HTR-8/SVneo (cell line): ENCODE measurements around the gene DPH6.
"Not testable (repeated sequence)": the region's sequence is repeated elsewhere in the genome, so short reads cannot be mapped to it uniquely, and the experiment has no call there.

ENCODE experiments used
- DNase-seq: peaks from one replicate; pipeline ENCODE4 v3.0.0; 2011; ENCODE audit warnings: low spot score, mixed read lengths; ENCODE audit not compliant: insufficient read length
- FAIRE-seq: peaks from 2 replicates; lab custom pipeline; 2011; peaks lifted over from hg19 to GRCh38; lab: Jason Lieb, UNC

Gene DPH6, protein sequence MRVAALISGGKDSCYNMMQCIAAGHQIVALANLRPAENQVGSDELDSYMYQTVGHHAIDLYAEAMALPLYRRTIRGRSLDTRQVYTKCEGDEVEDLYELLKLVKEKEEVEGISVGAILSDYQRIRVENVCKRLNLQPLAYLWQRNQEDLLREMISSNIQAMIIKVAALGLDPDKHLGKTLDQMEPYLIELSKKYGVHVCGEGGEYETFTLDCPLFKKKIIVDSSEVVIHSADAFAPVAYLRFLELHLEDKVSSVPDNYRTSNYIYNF

GRCh38 chr15:35545824-35546510 is at the start of gene DPH6:
Gene DPH6 (minus strand): TSS chr15:35546165. CDS start chr15:35546141, 24 bp downstream.
- DNase-seq: peak; percentile 61
- peak; percentile 86 for FAIRE-seq

DNA sequence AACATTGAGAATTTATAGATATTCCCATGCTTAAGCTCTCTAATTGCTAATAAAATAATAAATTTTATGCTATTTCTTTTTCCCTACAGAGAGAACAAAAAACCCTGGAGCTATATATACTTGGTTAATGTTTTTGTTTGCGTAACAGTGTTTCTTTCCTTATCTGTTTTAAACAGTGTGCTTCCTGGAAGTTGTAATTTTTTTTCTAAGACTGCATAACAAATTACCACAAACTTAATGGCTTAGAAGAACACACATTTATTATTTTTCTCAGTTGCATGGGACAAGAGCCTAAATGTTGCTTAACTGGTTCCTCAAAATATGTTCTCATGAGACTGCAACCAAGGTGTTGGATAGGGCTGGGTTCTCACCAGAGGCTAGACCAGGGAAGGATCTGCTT is 49.7 kb upstream of the DPH6 start:
- FAIRE-seq: no peak

GRCh38 chr15:35591987-35592386 is 46.0 kb upstream of the DPH6 start:
- not testable (repeated sequence) for FAIRE-seq, DNase-seq

More for the DNA sequence above, 49.7 kb upstream of the DPH6 start:
- no peak for DNase-seq

DNA sequence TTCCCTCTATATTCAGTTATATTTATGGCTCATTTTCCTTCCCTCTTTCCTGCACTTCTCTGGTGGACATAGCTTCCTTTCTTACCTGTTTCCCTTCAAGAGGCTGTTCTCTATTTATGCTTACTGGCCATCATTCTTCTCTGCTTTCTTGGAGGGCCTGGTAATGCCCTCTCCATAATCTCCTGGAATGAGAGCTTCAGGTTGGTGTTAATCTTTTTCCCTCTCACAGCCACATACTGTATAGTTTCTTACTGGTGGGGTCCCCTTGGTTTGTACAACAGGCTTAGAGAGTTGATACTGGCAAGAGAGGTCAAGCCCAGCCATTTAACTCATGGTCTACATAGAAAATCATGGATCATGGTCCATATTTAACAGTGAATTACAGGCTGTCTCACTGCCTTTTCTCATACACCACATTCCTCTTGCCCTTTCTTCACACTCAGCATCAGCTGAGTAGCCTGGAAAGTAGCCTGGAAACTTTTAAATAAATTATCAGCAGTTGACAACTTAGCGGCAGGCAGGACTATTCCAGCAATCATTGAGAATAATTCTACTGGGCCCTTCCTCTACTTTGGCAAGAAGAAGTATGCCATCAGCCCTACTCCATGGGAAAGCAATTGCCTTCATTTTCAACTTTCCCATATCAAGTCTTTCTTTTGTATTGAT is 38.0 kb upstream of the DPH6 start:
- FAIRE-seq (no peak), DNase-seq (no peak)

DNA sequence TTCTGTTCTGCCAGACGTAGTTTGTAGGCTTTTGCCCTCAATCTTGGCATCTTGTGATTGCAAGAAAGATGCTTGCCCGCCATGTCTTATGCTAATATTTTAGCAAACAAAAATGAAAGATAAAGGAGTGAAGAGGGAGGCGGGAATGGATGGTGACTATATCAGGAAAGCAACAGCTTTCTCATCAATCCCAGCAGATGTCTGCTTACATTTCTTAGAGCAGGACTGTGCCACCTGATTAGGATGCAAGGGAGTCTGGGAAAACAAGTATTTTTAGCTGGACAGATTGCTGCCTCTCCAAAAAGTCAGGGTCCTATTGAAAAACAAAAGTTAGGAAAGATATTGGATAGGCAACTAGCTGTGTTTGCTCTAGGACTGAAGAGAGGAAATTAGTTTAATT is 34.6 kb upstream of the DPH6 start:
- DNase-seq (no peak), FAIRE-seq (no peak)

DNA sequence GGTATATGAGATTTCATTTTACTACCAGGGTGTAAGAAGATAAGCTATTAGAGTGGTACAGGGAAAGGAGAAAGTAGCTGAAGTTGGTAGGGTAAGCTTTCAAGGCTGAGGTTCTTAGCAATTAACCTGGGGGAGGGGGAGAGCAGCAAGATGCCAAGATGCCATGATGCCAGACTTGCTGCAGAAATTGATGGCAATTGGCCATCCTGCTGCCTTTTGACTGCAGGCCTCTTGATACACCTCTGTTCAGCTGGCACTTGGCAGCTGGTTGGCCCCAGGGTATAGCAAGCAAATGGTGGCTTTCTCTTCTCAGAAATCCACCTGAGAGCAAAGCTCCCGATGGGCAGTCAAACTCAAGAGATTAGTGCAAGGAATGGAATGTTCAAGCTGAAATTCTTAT is 21.4 kb upstream of the DPH6 start:
- DNase-seq (no peak), FAIRE-seq (no peak)

DNA sequence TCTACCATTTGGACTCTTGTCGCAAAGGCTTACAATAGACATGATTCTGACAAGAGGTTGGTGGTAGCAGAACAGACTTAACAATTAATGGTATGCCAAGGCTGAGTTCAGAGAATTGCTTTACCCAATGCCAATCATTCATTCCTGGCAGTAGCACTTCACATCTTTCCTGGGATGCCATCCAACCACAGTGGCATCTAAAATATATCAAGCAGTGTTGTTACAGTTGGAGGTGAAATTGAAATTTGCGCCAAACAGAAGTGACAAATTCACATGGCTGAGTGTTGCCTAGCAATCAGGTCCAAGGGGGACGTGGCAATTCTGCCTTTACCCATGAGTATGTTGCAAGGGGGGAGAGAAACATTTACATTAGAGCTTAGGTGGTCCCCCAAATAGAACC is 21.0 kb upstream of the DPH6 start:
- DNase-seq (no peak), FAIRE-seq (no peak)

DNA sequence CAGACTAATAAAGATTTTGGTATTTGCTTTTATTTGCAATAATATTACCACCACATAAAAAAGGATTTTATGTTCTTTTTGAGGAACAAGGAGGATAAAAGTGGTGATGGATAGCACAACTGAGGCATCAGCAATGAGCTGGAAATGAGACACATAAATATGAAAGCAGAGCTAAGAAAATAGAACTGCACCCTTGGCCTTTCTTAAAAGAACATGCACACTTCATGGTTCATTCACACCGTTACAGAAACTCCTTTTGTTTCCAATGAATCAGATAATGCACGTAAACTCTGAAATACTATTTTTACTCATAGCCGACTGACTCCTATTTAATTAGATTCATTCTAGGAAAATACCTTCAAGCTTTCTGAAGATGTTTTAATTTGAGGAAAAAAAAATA is 19.9 kb upstream of the DPH6 start:
- DNase-seq (no peak), FAIRE-seq (no peak)

GRCh38 chr15:35562641-35563040 is 16.7 kb upstream of the DPH6 start:
- no peak for DNase-seq
- FAIRE-seq: no peak

- no peak for DNase-seq
- no peak for FAIRE-seq
Observed at GRCh38 chr15:35561308-35561707, 15.3 kb upstream of the DPH6 start.

DNA sequence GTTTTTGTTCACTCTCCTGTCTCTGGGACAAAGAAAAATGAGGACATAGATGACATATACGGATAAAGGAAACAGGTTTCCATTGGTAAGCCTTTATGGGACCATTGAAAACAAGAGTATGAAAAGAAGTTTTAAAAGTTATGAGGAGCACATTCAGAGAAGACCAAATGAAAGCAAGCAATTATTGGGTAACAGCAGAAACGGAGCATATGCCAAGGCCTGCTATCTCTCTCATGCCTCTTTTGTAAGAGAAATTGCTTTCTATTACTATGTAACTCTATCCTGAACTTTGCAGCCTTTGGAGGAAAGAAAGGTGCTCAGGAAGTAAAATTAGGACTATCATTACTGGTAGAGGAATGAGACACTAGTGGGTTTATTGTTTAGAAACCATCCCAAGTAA is 14.9 kb upstream of the DPH6 start:
- FAIRE-seq (no peak), DNase-seq (no peak)

GRCh38 chr15:35560258-35560657 is 14.3 kb upstream of the DPH6 start:
- DNase-seq: no peak
- no peak for FAIRE-seq

GRCh38 chr15:35559683-35560082 is 13.7 kb upstream of the DPH6 start:
- no peak for FAIRE-seq

DNA sequence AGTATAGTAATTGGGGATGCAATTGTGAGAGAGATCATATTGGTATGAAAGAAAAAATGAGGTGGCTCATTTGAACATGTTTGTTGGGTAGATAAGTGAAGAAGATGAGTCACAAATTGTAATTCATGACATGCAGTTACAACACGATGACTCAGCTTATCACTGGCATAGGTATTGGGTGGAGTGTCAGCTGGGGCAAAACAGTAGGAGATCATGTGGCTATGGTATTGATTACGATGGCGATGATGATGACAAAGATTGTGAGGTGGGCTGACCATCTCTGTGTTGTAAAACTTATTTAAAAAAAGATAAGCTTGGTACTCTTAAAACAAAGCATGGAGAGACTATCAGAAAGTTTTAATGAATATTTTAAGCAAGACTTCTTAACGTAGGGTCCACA is 11.6 kb upstream of the DPH6 start:
- FAIRE-seq (peak; percentile 42), DNase-seq (peak; percentile 28)

More at GRCh38 chr15:35559683-35560082, 13.7 kb upstream of the DPH6 start:
- no peak for DNase-seq

DNA sequence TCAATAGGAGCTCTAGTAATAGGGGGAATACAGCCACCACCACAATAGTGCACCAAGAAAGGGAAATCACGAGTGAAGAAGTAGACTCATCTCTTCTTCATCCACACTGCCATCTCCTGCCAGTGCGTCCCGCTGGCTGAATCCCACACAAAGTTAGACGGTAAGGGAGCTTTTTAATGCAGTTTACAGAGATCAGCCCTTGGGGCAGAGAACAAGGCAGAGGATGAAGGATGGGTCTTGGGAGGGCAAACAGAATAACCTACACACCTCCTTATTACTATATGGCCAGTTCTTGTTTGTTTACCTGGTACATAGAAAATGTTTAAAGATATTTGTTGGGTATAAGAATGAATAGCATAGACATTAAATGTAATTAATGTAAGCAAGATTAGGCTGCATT is 11.0 kb upstream of the DPH6 start:
- FAIRE-seq (no peak), DNase-seq (no peak)

GRCh38 chr15:35555244-35555643 is 9.3 kb upstream of the DPH6 start:
- DNase-seq (no peak), FAIRE-seq (no peak)

DNA sequence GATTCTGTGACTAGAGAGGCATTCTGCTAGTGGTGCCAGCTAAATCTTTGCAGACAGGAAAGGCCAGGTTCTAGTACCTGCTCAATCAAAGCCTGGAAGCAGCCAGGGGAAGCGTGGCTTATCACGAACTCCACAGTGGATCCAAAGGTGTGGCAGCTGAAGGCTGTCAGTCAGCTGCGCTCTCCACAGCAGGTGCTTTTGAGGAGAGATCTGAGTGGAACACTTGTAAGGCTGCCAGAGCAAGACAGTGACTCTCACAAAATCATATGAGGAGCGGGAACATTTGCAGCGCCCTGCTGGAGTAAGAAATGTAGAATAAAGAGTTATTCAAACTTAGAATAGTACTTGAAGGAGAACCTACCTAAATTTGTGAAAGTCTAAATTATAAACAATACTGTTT is 5.0 kb upstream of the DPH6 start:
- no peak for FAIRE-seq

DNA sequence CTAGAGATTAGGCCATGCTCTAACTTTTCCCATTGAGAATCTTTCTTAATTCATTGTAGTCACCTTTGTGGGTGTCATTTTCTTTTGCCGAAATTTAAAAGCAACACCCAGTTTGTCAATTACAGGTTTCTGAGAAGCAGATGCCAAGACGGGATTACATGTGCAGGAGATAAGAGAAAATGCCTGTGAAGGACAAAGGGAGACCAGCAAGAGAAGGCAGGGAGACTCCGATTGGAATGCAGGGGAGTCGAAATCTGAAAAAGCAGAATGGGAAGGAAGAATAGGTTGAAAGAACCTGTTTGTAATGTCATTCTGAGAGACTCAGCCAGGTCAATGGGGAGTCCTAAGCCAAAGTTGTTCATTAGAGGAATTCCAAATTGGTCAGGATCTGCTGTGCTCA is 3.6 kb upstream of the DPH6 start:
- FAIRE-seq: no peak
- no peak for DNase-seq

More for the DNA sequence above, 5.0 kb upstream of the DPH6 start:
- no peak for DNase-seq

DNA sequence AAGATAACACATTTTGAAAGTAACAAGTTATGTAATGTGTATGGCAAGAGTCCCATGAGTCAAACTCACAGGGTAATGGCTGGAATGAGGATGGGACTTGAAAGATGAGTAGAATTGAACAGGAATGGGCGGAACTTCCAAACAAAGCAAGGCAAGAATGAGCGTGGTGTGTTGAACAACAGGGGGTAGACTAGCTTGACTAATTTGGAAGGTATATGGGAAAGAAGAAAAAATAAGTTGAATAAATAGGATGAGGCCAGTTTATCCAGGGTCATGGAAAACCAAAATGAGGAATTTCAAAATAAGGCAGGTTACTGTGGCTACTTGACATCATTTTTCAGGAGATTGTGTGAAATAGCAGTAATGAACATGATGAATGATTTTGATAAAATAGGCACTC is 2.5 kb upstream of the DPH6 start:
- DNase-seq: no peak
- no peak for FAIRE-seq

- FAIRE-seq (no peak), DNase-seq (no peak)
Observed at GRCh38 chr15:35547775-35548364, 1.9 kb upstream of the DPH6 start.
